ENCODE results near the gene NRF1. TPM values are rescaled to one million over a fixed set of nuclear protein-coding genes. Genes with fewer than 3 reads are reported as not detected.
"Not testable (repeated sequence)": the region's sequence is repeated elsewhere in the genome, so short reads cannot be mapped to it uniquely, and the experiment has no call there.

NRF1 gene
- total RNA-seq, result 10 to 100 TPM; 19.2 to 37.6 TPM

DNA sequence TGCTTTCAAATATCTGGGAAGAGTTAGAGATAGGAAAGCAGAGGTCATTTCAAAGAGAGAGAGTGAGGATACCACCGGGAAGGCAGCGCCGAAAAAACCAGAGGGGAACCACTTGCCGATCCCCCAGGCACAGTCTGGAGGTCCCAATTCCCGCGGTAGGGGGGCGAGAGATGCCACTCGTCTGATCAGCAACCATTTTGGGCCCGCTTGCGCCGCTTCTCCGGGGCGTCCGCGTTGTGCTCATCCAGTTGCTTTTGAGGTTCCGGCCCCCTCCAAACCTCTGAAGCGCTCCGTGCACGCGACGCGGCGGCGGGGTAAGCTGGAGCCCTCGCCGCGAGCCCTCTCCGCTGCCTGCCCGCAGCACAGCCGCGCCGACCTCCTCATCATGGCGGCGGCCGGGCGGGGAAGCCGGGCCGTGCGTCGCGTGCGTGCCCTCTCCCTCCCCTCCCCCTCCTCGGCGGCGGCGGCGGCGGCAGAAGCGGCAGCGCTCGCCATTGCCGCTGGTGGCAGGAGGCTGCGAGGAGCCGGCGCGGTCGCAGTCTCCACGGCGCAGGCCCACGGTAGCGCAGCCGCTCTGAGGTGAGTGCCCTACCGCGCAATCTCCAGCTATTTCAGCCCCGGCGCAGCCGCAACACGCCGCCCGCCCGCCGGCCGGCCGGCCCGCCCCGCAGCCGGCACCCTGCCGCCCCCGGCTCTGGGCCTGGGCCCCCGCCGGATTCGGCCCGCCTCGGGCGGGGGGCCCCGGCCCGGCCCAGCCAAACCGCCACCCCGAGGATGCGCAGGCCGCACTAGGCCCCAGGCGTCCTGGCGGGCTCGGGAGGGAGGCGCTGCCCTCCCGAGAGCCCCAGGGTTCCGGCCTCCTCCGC is at the start of gene NRF1:
Gene NRF1, plus strand, starts transcription at position 475 of the 866 bp plus-strand sequence. CDS start 45,632 bp downstream, outside the sequence.
- ATAC-seq (ENCODE audit: insufficient number of reproducible peaks, low FRiP score, low read depth) (peak; percentile 89), DNase-seq (ENCODE audit: low spot score) (peak; percentile 45)
- Histone ChIP-seq H3K27me3 (replicated peaks; ENCODE audit: insufficient read depth) (no peaks in the 10 kb centered on the region), H3K36me3 (no peaks in the 10 kb centered on the region), H3K9me3 (no peaks in the 10 kb centered on the region), H3K27ac (peak within 1 kb of the TSS; percentile 84 to 89), H3K4me1 (ENCODE audit: control insufficient read depth in 1 of 2, low read depth in 2 of 2) (peaks cover 11 to 40% of the 10 kb centered on the region in 2 donors), H3K4me3 (peak within 1 kb of the TSS; percentile 83)
- peak; percentile 29 for TF ChIP-seq CTCF (IDR thresholded peaks at IDR 0.05)

GRCh38 chr7:129566323-129566722 is 45.2 kb upstream of the NRF1 start:
- not testable (repeated sequence) for H3K27ac ChIP-seq; H3K9me3 ChIP-seq; H3K4me3 ChIP-seq; ATAC-seq (ENCODE audit: insufficient number of reproducible peaks, low FRiP score, low read depth); H3K36me3 ChIP-seq; H3K4me1 ChIP-seq (ENCODE audit: control insufficient read depth in 1 of 2, low read depth in 2 of 2); H3K27me3 ChIP-seq (replicated peaks; ENCODE audit: insufficient read depth); DNase-seq (ENCODE audit: low spot score)

- no peak for ATAC-seq (ENCODE audit: insufficient number of reproducible peaks, low FRiP score, low read depth)
- no peaks in the 10 kb centered on the region for H3K9me3 ChIP-seq
- no peaks in the 10 kb centered on the region for H3K4me1 ChIP-seq (ENCODE audit: control insufficient read depth in 1 of 2, low read depth in 2 of 2)
- no peak overlapping the region for H3K4me3 ChIP-seq
- H3K27me3 ChIP-seq (replicated peaks; ENCODE audit: insufficient read depth), result no peaks in the 10 kb centered on the region
- H3K36me3 ChIP-seq, result no peaks in the 10 kb centered on the region
- DNase-seq (ENCODE audit: low spot score), result no peak
- H3K27ac ChIP-seq, result no peak overlapping the region
- TF ChIP-seq CTCF (IDR thresholded peaks at IDR 0.05), result no peak
These were observed 44.1 kb upstream of the NRF1 start for GRCh38 chr7:129567377-129567776.

DNA sequence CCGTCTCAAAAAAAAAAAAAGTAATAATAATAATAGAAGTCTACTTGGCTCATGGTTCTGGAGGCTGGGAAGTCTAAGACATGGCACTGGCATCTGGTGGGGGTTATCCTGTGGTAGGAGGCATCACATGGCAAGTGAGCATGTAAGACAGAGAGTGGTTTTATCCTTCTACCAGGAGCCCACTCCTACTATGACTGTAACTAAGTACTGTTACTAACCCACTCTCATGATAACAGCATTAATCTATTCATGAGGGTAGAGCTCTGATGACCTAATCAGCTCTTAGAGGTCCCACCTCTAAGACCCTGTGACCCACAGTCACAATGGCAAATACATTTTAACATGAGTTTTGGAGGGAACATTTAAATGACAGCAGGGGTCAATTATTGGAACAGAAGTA is 43.3 kb upstream of the NRF1 start:
- DNase-seq (ENCODE audit: low spot score), result no peak
- H3K27ac ChIP-seq, result no peak overlapping the region
- H3K9me3 ChIP-seq, result no peaks in the 10 kb centered on the region
- no peak overlapping the region for H3K4me3 ChIP-seq
- no peaks in the 10 kb centered on the region for H3K27me3 ChIP-seq (replicated peaks; ENCODE audit: insufficient read depth)
- H3K36me3 ChIP-seq, result no peaks in the 10 kb centered on the region
- no peak for ATAC-seq (ENCODE audit: insufficient number of reproducible peaks, low FRiP score, low read depth)
- H3K4me1 ChIP-seq (ENCODE audit: control insufficient read depth in 1 of 2, low read depth in 2 of 2), result no peaks in the 10 kb centered on the region
- no peak for TF ChIP-seq CTCF (IDR thresholded peaks at IDR 0.05)

DNA sequence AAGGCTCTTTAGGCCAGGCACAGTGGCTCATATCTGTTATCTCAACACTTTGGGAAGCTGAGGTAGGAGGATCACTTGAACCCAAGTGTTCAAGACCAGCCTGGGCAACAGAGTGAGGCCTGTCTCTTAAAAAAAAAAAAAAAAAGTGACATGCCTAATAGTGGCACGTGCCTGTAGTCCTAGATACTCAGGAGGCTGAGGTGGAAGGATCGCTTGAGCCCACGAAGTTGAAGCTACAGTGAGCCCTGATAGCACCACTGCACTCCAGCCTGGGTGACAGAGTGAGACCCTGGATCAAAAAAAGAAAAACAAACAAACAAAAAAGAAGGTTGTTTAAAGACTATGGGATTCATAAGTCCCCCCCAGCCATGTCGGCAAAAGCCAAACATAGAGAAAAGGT is 42.2 kb upstream of the NRF1 start:
- TF ChIP-seq CTCF (IDR thresholded peaks at IDR 0.05), result no peak
- DNase-seq (ENCODE audit: low spot score), result no peak
- Histone ChIP-seq H3K4me3 (no peak overlapping the region), H3K4me1 (ENCODE audit: control insufficient read depth in 1 of 2, low read depth in 2 of 2) (no peaks in the 10 kb centered on the region), H3K9me3 (no peaks in the 10 kb centered on the region), H3K27me3 (replicated peaks; ENCODE audit: insufficient read depth) (no peaks in the 10 kb centered on the region), H3K27ac (no peak overlapping the region), H3K36me3 (no peaks in the 10 kb centered on the region)
- no peak for ATAC-seq (ENCODE audit: insufficient number of reproducible peaks, low FRiP score, low read depth)

Data from thoracic aorta (tissue), 2 donors.